SKM-1 treated with dmso at 0.1 percent for 144 hours (cell line): Measurements from ENCODE around the gene CDK8.

Experiments
- DNase-seq: peaks from one replicate; lab custom pipeline; 2025; ENCODE audit not compliant: unreplicated experiment; lab: John Stamatoyannopoulos, UW

The CDK8 gene

GRCh38 chr13:26253787-26254582 is at the start of gene CDK8:
TSS of gene CDK8 (plus strand) at chr13:26254129. CDS start at chr13:26254642, 513 bp downstream.
- DNase-seq, result peak; percentile 91

- DNase-seq, result no peak
Measured at GRCh38 chr13:26208287-26208686, 45.6 kb upstream of the CDK8 start.

GRCh38 chr13:26213345-26213744 is 40.6 kb upstream of the CDK8 start:
- no peak for DNase-seq

- no peak for DNase-seq
Measured at GRCh38 chr13:26213982-26214381, 39.9 kb upstream of the CDK8 start.

GRCh38 chr13:26216042-26216441 is 37.9 kb upstream of the CDK8 start:
- no peak for DNase-seq

GRCh38 chr13:26219726-26220125 is 34.2 kb upstream of the CDK8 start:
- no peak for DNase-seq

- DNase-seq, result no peak
Measured at GRCh38 chr13:26220575-26220974, 33.4 kb upstream of the CDK8 start.

GRCh38 chr13:26221399-26221720 is 32.6 kb upstream of the CDK8 start:
- peak; percentile 34 for DNase-seq

GRCh38 chr13:26221721-26222519 is 32.0 kb upstream of the CDK8 start, which contains the start of gene RNF6:
TSS of gene RNF6 (minus strand) at chr13:26222314. CDS start at chr13:26219649, 2,665 bp downstream.
- peak; percentile 98 for DNase-seq

- peak; percentile 71 for DNase-seq
Measured at GRCh38 chr13:26222520-26223046, 31.3 kb upstream of the CDK8 start.

- DNase-seq, result no peak
Measured at GRCh38 chr13:26225896-26226617, 27.9 kb upstream of the CDK8 start.

GRCh38 chr13:26227166-26227971 is 26.6 kb upstream of the CDK8 start:
- no peak for DNase-seq

GRCh38 chr13:26228096-26228495 is 25.8 kb upstream of the CDK8 start:
- DNase-seq, result no peak

- DNase-seq, result no peak
Measured at GRCh38 chr13:26229080-26229615, 24.8 kb upstream of the CDK8 start.

GRCh38 chr13:26230703-26231102 is 23.2 kb upstream of the CDK8 start:
- DNase-seq, result no peak

- DNase-seq, result no peak
Measured at GRCh38 chr13:26236296-26236695, 17.6 kb upstream of the CDK8 start.

GRCh38 chr13:26246154-26246553 is 7.8 kb upstream of the CDK8 start:
- DNase-seq, result no peak

GRCh38 chr13:26247011-26247410 is 6.9 kb upstream of the CDK8 start:
- DNase-seq, result no peak

- DNase-seq, result no peak
Measured at GRCh38 chr13:26247608-26248007, 6.3 kb upstream of the CDK8 start.

GRCh38 chr13:26249551-26249950 is 4.4 kb upstream of the CDK8 start:
- DNase-seq, result no peak
